NCI-H748 (cell line): ENCODE measurements around the gene NRXN3.
A peak's percentile ranks its signal among the peaks of the same experiment; 100 is the strongest.
"Not testable (repeated sequence)": the region's sequence is repeated elsewhere in the genome, so short reads cannot be mapped to it uniquely, and the experiment has no call there.

Source experiments
- DNase-seq: peaks from one replicate; lab custom pipeline; 2025; ENCODE audit not compliant: unreplicated experiment; lab: John Stamatoyannopoulos, UW

The NRXN3 gene

GRCh38 chr14:78479127-78479780 lies 309.1 kb downstream of the NRXN3 start:
- no peak for DNase-seq

- no peak for DNase-seq
Measured at GRCh38 chr14:78484028-78484427, 313.9 kb downstream of the NRXN3 start.

GRCh38 chr14:78486081-78486480 lies 315.9 kb downstream of the NRXN3 start:
- DNase-seq = no peak

GRCh38 chr14:78486621-78487020 lies 316.4 kb downstream of the NRXN3 start:
- DNase-seq = no peak

GRCh38 chr14:78487573-78487972 lies 317.4 kb downstream of the NRXN3 start:
- not testable (repeated sequence) for DNase-seq

DNA sequence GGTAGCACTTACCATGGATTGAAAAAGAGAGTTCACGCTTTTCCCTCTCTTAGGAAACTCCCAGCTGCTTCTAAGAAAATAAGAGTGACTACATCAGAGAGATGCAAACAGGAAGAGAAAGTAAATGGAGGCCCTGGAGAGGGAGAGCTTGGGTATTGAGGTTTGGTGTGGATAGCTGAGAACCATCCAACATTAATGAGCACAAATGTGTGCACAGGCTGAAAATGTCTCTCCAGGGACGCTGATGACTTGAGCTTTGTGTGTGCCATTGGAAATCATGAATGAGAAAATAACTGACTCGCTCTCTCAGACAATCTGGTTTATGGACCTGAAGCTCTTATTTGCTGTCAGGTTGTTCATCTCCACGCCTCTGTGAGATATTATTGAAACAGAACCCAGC lies 318.8 kb downstream of the NRXN3 start:
- no peak for DNase-seq

DNA sequence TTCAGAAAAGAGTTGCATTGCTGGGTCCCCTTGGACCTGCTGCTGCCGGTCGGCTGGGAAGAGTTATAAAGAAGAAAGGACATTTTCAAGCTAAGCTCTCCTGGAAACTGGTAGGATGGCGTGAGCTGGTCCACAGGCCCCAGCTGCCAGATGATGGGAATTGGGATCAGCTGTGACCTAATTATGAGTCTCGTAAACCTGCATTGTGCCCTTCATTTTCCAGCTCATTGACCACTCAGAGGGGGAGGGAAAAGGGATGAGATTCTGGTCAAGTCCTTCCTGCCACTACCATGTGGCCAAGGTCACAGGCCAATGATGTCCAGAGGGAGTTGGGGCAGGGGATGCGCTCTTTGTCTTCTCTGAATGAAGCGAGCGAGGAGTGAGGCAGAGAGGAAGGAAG lies 320.9 kb downstream of the NRXN3 start:
- no peak for DNase-seq

- no peak for DNase-seq
Measured at GRCh38 chr14:78498062-78498595, 328.0 kb downstream of the NRXN3 start.

DNA sequence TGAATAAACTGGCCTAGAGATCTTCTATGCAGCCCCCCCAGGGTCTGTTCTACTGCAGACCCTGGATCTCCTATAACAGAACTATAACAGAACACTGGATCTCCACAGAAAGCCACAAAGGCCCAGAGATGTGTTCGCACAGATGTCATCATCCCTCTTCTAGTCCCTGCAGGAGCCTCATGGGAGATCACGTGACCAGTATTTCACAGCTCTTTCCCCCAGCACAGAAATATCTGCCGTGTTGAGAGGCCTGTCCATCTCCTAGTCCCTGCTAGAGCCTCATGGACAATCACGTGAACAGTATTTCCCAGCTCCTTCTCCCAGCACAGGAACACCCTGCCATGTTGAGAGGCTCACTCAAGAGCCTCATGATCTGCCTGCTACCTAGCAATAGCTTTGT lies 331.7 kb downstream of the NRXN3 start:
- DNase-seq = no peak

GRCh38 chr14:78508023-78508422 lies 337.9 kb downstream of the NRXN3 start:
- peak; percentile 63 for DNase-seq

- no peak for DNase-seq
Measured at GRCh38 chr14:78509516-78509915, 339.3 kb downstream of the NRXN3 start.

GRCh38 chr14:78512021-78512420 lies 341.8 kb downstream of the NRXN3 start:
- no peak for DNase-seq

- peak; percentile 21 for DNase-seq
Measured at GRCh38 chr14:78519863-78520262, 349.7 kb downstream of the NRXN3 start.

- DNase-seq = no peak
Measured at GRCh38 chr14:78524196-78524595, 354.0 kb downstream of the NRXN3 start.

DNA sequence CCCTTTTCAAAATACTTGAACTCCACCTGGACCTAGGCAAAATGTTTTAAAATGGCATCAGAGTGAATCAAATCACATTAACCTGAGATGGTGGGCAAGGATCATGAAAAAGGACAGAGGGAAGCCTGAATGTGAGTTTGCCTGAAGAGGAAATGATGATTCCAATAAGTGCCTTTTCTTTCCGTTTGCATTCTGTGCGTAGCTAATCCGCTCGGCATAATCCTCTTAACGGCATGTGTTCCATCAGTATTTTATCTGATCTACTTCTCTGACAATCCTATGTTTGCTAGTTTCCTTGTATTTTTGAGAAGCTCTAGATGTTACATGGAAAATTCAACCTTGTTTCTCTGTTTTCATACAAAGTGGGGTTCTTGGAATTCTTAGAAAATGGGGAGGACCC lies 354.6 kb downstream of the NRXN3 start:
- DNase-seq = no peak

DNA sequence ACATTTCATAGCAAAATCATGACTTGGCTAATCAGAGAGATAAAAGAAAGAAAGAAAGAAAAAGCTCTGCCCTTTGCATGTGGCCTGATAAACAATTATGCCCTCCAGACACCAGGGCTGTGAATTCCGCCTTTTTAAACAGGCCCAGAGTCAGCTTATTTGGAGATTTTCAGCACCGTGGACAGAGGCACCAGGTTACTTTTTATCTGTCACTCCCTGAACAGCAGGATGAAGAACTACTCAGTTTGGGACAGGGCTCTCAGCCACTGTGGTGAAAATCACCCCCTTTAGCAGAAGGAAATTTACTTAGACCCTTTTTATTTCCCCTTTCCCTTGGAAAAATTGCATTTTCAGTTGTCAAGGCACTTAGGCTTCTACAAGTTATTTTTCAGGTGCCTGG lies 359.9 kb downstream of the NRXN3 start:
- DNase-seq = no peak

- DNase-seq = no peak
Measured at GRCh38 chr14:78534141-78534540, 364.0 kb downstream of the NRXN3 start.

DNA sequence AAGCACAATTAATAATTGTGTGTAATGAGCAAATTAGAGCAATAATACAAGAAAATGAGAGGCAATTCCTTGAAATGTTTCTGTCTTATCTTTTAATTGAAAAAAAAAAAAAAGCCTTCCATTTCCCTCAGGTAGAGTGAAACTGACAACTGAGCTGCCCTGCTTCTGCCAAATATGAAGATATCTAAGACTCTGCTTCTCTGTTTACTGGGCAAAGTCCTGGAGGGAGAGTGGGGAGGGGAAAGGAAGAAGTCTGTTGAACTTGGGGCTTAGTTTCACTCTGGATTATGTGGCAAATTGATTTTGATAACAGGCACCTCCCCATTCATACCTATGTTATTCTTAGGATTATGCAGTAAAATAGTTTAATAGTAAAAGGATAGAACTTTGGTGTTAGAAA lies 364.9 kb downstream of the NRXN3 start:
- DNase-seq = no peak

GRCh38 chr14:78541788-78542187 lies 371.6 kb downstream of the NRXN3 start:
- not testable (repeated sequence) for DNase-seq

DNA sequence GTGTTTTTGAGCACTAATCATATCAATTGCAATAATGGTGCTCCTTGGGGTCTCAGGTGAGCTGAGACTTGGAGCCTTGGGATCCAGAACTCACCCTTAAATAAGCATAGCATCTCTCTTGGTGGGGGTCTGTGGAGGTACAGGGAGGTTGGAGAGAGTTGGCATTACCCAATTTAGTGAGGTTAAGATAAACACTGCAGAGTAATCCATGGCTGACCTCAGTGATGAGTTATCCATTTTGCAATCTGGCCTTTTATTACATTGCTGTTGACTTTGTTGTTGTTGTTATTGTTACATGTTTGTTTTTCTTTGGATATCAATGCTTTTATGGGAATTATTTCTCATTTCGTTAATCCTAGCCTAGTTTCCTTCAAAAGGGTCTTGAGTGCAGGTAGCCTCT lies 373.3 kb downstream of the NRXN3 start:
- no peak for DNase-seq

GRCh38 chr14:78561074-78561473 lies 390.9 kb downstream of the NRXN3 start:
- no peak for DNase-seq

DNA sequence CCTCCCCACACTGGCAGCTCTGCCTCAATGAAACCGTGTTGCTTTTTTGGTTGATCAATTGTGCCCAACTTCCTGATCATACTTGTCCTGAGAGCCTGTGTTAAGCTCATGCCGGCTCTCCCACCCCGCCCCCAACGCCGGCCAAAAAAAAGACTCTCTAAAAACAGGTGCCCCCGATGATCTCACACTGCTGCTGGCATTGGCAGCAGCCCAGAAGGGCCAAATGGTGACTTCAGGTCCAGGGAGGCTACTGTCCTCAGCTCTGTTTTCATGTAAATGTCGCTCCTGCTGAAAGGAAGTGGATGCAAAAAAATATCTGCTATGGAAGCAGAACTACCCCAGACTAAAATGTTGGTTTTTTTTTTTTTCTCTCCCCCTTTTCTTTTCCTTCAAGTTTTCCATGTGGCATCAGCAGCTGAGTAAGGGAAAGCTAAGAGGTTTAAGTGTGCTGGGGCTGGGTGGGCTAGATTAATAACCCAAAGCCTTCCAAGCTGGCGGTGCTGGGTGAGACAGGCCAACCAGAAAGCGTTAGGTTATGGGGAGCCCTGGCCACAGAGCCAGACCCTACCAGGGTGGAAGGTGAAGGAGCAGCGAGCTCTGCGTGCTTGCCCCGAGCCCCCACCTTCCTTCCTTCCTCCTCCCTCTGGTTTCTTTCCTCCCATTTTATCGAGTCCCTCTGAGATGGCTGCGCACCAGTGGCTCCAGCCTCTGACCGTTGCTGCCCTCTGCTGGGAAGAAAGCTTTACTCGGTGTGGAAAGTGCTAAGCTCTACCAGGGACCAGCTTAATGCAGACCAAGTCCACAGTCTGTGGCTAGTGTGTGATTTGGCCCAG lies 396.1 kb downstream of the NRXN3 start:
- peak; percentile 83 for DNase-seq
